Activated naive CD4-positive, alpha-beta T cell treated with anti-CD3 and anti-CD28 coated beads for 36 hours (primary cell): ENCODE data around the gene NAALADL1. TPM values are rescaled to one million over a fixed set of nuclear protein-coding genes. Genes with fewer than 3 reads are reported as not detected.

Experiments
- CTCF ChIA-PET: fragments of 350-600 bp; sonication (Branson Sonifier 250); formaldehyde crosslinking; loops from one replicate; lab custom pipeline; 2021; ENCODE audit warnings: antibody characterized with exemption; lab: Charles Lee
- DNase-seq: peaks from one replicate; pipeline ENCODE4 v3.0.0-alpha.2; 2020
- H3K27ac Mint-ChIP-seq: one replicate; pipeline ENCODE4 v1.8.0; 2021; ENCODE audit warnings: mild to moderate bottlenecking, mixed read lengths
- H3K27me3 Mint-ChIP-seq: one replicate; pipeline ENCODE4 v1.8.0; 2021; ENCODE audit warnings: low read depth, mixed read lengths
- H3K36me3 Mint-ChIP-seq: one replicate; pipeline ENCODE4 v1.8.0; 2021; ENCODE audit warnings: low read depth, mixed read lengths
- H3K4me1 Mint-ChIP-seq: one replicate; pipeline ENCODE4 v1.8.0; 2021; ENCODE audit warnings: low read depth, mixed read lengths
- H3K4me3 Mint-ChIP-seq: one replicate; pipeline ENCODE4 v1.8.0; 2021; ENCODE audit warnings: mild to moderate bottlenecking, moderate library complexity, mixed read lengths
- H3K9me3 Mint-ChIP-seq: one replicate; pipeline ENCODE4 v1.8.0; 2021; ENCODE audit warnings: mixed read lengths
- intact Hi-C: fragments of 100-400 bp; cut with micrococcal nuclease; formaldehyde crosslinking; loops from one replicate; pipeline ENCODE4 v1.15.1; 2023
- total RNA-seq, 2 experiments: library from RNA; stranded (reverse); gene quantifications; one replicate each; pipeline ENCODE4 v1.2.3, GENCODE V29; 2021

The NAALADL1 gene
- total RNA-seq, 2 experiments from 2014 or later, result 8.5 to 10.2 TPM

DNA sequence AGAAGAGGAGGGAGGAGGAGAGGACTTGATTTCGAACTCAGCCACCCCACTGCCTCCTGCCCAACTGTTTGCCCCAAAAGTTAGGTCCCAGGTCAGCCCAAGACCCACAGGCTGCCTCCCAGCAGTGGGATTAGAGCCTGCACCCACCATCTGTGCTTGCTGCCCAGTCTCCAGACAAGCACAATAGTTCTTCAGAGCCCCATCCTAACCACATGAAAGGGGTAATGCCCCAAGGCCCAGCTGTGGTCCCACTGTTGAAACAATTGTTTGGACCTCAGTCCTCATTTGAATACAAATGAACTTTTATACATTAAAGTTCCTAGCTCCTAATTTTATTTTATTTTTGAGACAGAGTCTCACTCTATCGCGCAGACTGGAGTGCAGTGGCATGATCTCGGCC lies 32.3 kb upstream of the NAALADL1 start:
- CTCF ChIA-PET, result interaction anchor here (1.3 kb wide), 1 partner anchor 20 kb away, joined by 3 read pairs; no protein-coding TSS in a partner anchor
- no peak overlapping the region for H3K27ac Mint-ChIP-seq
- H3K4me1 Mint-ChIP-seq, result peaks cover 4% of the 10 kb centered on the region
- H3K27me3 Mint-ChIP-seq, result no peaks in the 10 kb centered on the region
- no peak overlapping the region for H3K4me3 Mint-ChIP-seq
- H3K9me3 Mint-ChIP-seq, result no peaks in the 10 kb centered on the region
- H3K36me3 Mint-ChIP-seq, result peaks cover 14% of the 10 kb centered on the region
- no peak for DNase-seq
- intact Hi-C loops, result no loop called here

DNA sequence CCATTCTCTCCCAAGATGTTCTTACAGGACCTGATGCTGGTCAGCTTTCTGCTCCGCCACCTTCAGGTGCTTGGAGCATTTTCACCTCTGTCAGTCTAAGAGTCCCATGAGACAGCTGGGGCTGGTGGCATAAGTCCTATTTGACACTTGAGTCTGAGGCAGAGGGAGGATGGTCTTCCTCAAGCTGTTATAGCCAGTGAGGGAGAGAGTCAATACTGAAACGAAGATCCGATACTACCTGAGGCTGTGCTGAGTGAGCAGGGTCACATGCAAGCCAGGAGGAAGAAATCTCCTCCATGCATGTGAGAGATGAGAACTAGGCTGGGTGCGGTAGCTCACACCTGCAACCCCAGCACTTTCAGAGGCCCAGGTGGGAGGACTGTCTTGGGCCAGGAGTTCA lies 31.3 kb upstream of the NAALADL1 start:
- intact Hi-C loops, result loop anchor here (10.0 kb wide), 1 partner anchor 845 kb away; the partner anchor contains the start of genes FKBP2 and PPP1R14B
- Mint-ChIP-seq H3K4me1 (peaks cover 10% of the 10 kb centered on the region), H3K9me3 (no peaks in the 10 kb centered on the region), H3K4me3 (no peak overlapping the region), H3K27ac (no peak overlapping the region), H3K27me3 (no peaks in the 10 kb centered on the region), H3K36me3 (peaks cover 15% of the 10 kb centered on the region)
- DNase-seq, result no peak
- CTCF ChIA-PET, result interaction anchor here (0.7 kb wide), 1 partner anchor 21 kb away, joined by 3 read pairs; no protein-coding TSS in a partner anchor

DNA sequence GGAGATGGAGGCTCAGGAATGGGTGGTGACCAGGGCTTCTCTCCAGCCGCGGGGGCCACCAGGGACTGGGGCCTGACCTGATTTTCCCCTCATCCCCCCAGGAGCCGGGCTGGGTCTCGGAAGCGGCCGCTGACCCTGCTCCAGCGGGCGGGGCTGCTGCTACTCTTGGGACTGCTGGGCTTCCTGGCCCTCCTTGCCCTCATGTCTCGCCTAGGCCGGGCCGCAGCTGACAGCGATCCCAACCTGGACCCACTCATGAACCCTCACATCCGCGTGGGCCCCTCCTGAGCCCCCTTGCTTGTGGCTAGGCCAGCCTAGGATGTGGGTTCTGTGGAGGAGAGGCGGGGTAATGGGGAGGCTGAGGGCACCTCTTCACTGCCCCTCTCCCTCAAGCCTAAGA lies 29.5 kb upstream of the NAALADL1 start:
- peaks cover 24% of the 10 kb centered on the region for H3K36me3 Mint-ChIP-seq
- no peaks in the 10 kb centered on the region for H3K27me3 Mint-ChIP-seq
- no peak overlapping the region for H3K27ac Mint-ChIP-seq
- H3K9me3 Mint-ChIP-seq, result no peaks in the 10 kb centered on the region
- DNase-seq, result no peak
- intact Hi-C loops, result loop anchor here (10.0 kb wide), 1 partner anchor 843 kb away; the partner anchor contains the start of genes FKBP2 and PPP1R14B
- CTCF ChIA-PET, result no interaction called here
- no peak overlapping the region for H3K4me3 Mint-ChIP-seq
- peaks cover 15% of the 10 kb centered on the region for H3K4me1 Mint-ChIP-seq

DNA sequence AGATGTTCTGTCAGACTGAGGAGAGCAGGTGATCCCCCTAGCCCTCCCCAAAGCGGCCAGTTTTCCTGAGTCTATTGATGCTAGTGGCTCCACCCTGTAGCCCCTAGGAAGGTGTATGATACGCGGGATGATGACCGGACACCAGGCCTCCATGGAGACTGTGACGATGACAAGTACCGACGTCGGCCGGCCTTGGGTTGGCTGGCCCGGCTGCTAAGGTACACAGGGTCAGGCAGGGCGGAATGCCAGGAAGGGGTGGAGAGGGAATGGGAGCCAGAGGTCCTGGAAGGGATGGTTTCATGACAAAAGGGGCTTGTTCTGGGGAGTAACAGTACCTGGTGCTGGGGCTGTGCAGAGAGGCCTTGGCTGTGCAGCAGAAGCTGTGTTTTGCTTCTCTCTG lies 28.9 kb upstream of the NAALADL1 start:
- intact Hi-C loops, result loop anchor here (10.0 kb wide), 1 partner anchor 842 kb away; the partner anchor contains the start of genes FKBP2 and PPP1R14B

DNA sequence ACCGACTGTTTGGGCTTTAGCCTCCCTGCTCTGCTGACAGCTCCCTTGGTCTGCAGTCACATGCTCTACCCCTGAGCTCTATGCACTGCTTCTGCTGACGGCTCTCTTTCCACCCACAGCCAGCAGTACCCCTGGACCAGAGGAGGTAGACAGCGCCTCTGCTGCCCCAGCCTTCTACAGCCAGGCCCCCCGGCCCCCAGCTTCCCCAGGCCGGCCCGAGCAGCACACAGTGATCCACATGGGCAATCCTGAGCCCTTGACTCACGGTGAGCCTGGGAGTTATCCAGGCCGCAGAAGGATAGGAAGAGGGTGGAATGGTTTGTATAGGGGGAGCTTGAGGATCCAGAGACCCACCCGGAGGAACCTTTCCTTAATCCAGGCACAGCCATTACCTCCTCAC lies 28.5 kb upstream of the NAALADL1 start:
- intact Hi-C loops, result loop anchor here (10.0 kb wide), 1 partner anchor 842 kb away; the partner anchor contains the start of genes FKBP2 and PPP1R14B
- no peak for DNase-seq
- no peak overlapping the region for H3K27ac Mint-ChIP-seq

More for the DNA sequence above, 28.9 kb upstream of the NAALADL1 start:
- CTCF ChIA-PET, result interaction anchor here (1.3 kb wide), 1 partner anchor 23 kb away, joined by 4 read pairs; no protein-coding TSS in a partner anchor
- no peak overlapping the region for H3K27ac Mint-ChIP-seq
- H3K36me3 Mint-ChIP-seq, result peaks cover 30% of the 10 kb centered on the region
- H3K4me1 Mint-ChIP-seq, result peaks cover 18% of the 10 kb centered on the region
- H3K27me3 Mint-ChIP-seq, result no peaks in the 10 kb centered on the region
- no peaks in the 10 kb centered on the region for H3K9me3 Mint-ChIP-seq
- no peak for DNase-seq
- no peak overlapping the region for H3K4me3 Mint-ChIP-seq

DNA sequence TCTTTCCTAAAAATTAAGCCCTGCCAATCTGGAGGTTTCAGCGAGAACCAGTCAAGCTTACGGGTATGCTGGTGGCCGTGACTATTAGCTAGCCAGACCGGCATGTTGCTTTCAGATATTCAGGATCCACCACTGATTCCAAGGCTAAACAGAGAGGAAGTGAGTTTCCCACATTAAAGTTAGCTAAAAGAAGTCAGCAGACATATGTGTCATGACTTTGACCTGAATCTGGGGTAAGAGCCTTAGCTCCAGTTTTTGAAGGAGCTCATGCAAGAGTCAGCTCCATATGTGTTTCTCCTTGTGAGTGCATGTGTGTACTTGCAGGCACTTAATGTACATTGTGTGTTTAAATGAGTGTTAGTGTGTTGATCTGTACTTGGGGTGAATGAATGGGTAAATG lies 27.1 kb upstream of the NAALADL1 start:
- Mint-ChIP-seq H3K4me1 (peaks cover 30% of the 10 kb centered on the region), H3K36me3 (peaks cover 47% of the 10 kb centered on the region)

More for the DNA sequence above, 28.5 kb upstream of the NAALADL1 start:
- Mint-ChIP-seq H3K36me3 (peaks cover 34% of the 10 kb centered on the region), H3K4me3 (no peak overlapping the region), H3K27me3 (no peaks in the 10 kb centered on the region), H3K9me3 (no peaks in the 10 kb centered on the region), H3K4me1 (peaks cover 21% of the 10 kb centered on the region)
- CTCF ChIA-PET, result interaction anchor here (1.3 kb wide), 1 partner anchor 24 kb away, joined by 4 read pairs; no protein-coding TSS in a partner anchor

DNA sequence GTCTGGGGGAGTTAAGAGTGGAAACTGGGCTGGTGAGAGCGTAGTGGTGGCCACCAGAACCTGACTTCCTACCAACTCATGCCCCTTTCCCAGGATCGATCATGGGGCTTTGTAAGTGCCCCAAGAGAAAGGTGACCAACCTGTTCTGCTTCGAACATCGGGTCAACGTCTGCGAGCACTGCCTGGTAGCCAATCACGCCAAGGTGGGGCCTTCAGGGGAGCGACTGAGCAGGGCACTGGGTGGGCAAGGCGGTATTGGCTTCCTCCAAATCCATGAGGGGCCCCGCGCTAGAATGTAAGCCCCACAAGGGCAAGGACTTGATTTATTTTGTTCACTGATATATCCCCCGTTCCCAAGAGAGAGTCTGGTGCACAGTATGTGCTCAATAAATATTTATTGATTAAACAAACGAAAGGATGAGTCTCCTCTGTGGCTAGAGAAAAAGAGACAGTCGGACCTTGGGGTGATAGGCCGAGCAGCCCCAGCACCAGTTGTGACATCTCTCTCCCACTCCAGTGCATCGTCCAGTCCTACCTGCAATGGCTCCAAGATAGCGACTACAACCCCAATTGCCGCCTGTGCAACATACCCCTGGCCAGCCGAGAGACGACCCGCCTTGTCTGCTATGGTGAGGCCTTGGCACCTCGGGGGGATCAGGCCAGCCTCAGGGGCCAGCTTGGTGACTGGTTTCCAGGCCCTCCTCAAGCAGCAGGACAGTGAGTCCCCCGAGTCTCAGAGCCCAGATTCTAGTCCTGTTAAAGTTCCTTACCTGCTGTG lies 26.4 kb upstream of the NAALADL1 start:
- H3K36me3 Mint-ChIP-seq, result peaks cover 51% of the 10 kb centered on the region
- intact Hi-C loops, result loop anchor here (1.0 to 10.0 kb wide), 8 partner anchors 12 to 840 kb away; partner anchors contain the start of genes ATG2A, FAU, FKBP2 and MRPL49
- H3K27ac Mint-ChIP-seq, result peak overlapping the region; percentile 97
- no peak for DNase-seq
- H3K9me3 Mint-ChIP-seq, result no peaks in the 10 kb centered on the region
- CTCF ChIA-PET, result no interaction called here
- peak overlapping the region; percentile 92 for H3K4me3 Mint-ChIP-seq
- H3K4me1 Mint-ChIP-seq, result peaks cover 33% of the 10 kb centered on the region
- H3K27me3 Mint-ChIP-seq, result no peaks in the 10 kb centered on the region

More for the DNA sequence above, 27.1 kb upstream of the NAALADL1 start:
- no peaks in the 10 kb centered on the region for H3K9me3 Mint-ChIP-seq
- no peak for DNase-seq
- CTCF ChIA-PET, result no interaction called here
- peak overlapping the region; percentile 92 for H3K4me3 Mint-ChIP-seq
- intact Hi-C loops, result loop anchor here (10.0 kb wide), 1 partner anchor 841 kb away; the partner anchor contains the start of genes FKBP2 and PPP1R14B
- H3K27ac Mint-ChIP-seq, result peak overlapping the region; percentile 97
- H3K27me3 Mint-ChIP-seq, result no peaks in the 10 kb centered on the region

DNA sequence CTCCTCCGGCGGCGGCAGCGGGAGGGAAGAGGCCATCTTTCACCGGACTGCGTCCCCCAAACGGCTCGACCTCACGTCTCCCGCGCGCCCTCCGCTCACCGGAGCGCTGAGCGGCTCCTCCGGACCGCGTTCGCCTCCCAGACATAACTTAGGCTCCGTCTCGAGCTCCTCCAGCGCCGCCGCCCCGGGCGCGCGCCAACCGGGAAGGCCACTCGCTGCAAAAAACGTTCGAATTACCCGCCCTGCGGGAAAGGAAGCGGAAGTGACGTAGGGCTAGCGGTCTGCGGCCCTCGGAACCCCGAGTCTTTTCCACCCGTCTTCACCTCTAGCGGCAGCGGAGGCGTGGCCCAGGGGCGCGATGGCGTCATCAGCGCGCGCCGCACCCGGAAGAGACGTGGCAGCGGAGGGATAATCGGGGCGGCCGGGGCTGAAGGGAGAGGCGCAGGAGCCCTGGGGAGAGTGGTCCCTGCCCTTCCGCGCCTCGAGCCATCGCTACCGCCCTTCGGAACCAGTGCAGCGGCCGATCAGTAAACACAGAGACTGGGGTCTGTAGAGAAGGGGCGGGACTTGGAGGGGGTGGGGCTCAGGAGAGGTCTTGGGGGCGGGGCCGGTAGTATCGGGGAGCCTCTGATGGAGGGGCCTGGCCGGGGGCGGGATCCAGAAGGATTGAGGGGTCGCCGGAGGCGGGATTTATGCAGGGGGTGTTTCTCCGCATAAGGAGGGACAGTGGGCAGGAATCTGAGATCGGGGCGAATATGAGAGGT lies 25.7 kb upstream of the NAALADL1 start, which contains the start of the genes CDCA5 and ZFPL1:
Gene CDCA5, minus strand, starts transcription at position 207 of the 764 bp plus-strand sequence. Its CDS starts 62 bp downstream, at position 145.
Gene ZFPL1, plus strand, starts transcription at position 389 of the 764 bp plus-strand sequence. CDS start 477 bp downstream, outside the sequence.
- Mint-ChIP-seq H3K9me3 (no peaks in the 10 kb centered on the region), H3K27ac (peak within 1 kb of the TSS; percentile 97), H3K27me3 (no peaks in the 10 kb centered on the region), H3K4me1 (peaks cover 39% of the 10 kb centered on the region), H3K4me3 (peak within 1 kb of the TSS; percentile 92), H3K36me3 (peaks cover 54% of the 10 kb centered on the region)
- intact Hi-C loops, result loop anchor here (1.0 to 10.0 kb wide), 8 partner anchors 12 to 839 kb away; partner anchors contain the start of genes ATG2A, FAU, FKBP2 and MRPL49
- CTCF ChIA-PET, result interaction anchor here (1.5 to 1.6 kb wide), 2 partner anchors 26 to 33 kb away, joined by 4 read pairs; partner anchors contain the start of gene ZNHIT2
- peak; percentile 97 for DNase-seq

DNA sequence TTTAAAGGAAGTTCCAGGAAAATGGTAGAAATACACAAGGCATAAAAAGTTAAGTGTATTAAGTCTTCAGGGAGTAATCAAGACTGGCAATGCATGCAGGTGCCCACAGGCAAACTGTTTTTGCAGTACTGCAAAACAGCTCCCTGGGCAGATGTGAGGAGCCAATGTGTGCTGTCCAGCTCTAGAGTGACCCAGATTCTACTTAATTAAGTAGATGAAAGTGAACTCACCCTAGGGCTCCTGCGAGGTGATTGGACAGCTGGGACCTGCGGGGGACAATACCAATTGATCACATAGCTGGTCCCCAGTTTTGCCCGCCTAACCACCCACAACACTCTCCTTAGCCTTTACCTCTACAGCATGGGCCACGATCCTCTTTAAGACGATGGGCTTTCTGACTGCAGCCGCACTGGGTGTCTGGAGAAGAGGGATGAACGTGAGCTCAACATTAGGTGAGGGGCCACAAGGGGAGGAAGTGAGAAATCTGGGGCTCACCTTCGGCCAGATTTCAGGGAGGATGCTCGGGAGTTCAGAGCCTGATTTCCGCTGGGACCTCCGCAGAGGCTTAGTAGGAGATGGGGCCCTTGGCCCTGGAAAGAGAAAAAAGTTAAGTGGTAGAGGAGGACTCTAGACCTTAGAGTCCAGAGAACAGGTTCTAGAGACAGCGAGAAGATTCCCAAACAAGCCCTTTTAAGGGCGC lies 24.9 kb upstream of the NAALADL1 start:
- H3K4me1 Mint-ChIP-seq, result peaks cover 46% of the 10 kb centered on the region
- H3K36me3 Mint-ChIP-seq, result peaks cover 55% of the 10 kb centered on the region
- DNase-seq, result peak; percentile 20
- intact Hi-C loops, result loop anchor here (5.0 to 10.0 kb wide), 2 partner anchors 166 to 838 kb away; partner anchors contain the start of genes ATG2A, FKBP2 and PPP1R14B
- H3K27ac Mint-ChIP-seq, result peak overlapping the region; percentile 97
- CTCF ChIA-PET, result interaction anchor here (0.7 to 1.8 kb wide), 7 partner anchors 14 to 161 kb away, joined by 3 to 12 read pairs (median 4); partner anchors contain the start of genes ARL2 and ZNHIT2
- H3K9me3 Mint-ChIP-seq, result no peaks in the 10 kb centered on the region
- peak overlapping the region; percentile 92 for H3K4me3 Mint-ChIP-seq
- H3K27me3 Mint-ChIP-seq, result no peaks in the 10 kb centered on the region

DNA sequence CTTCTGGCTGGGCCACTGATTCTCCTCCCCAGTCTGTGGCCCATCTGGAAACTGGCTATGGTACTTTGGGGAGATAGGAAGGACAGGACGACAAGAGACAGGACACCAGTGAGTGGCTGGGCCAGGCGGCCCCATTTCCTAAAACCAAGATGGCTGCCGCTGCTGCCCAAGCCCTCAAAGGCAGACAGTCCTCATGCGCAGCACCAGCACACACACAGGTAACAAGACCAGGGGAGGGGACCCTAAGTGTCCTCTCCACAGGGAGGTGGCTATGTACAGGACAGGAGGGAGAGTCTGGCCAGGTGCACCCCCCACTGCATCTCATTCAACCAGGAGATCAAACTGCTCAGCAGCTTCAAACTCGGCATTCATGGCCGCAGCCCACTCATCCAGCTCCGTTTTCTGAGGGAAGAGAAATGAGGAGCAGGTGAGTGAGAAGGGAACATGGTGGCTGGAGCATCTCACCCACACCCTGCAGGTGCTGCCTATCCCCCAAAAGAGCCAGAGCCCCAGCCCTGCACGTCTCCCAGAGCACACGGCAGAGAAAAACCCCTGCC lies 20.5 kb upstream of the NAALADL1 start:
- intact Hi-C loops, result loop anchor here (1.0 kb wide), 1 partner anchor 66 kb away; no protein-coding TSS in a partner anchor
- DNase-seq, result no peak
- Mint-ChIP-seq H3K36me3 (peaks cover 74% of the 10 kb centered on the region), H3K4me3 (no peak overlapping the region), H3K4me1 (peaks cover 43% of the 10 kb centered on the region), H3K27me3 (no peaks in the 10 kb centered on the region), H3K27ac (no peak overlapping the region), H3K9me3 (no peaks in the 10 kb centered on the region)
- CTCF ChIA-PET, result interaction anchor here (1.1 to 1.4 kb wide), 2 partner anchors 38 to 66 kb away, joined by 3 read pairs; partner anchors contain the start of gene SAC3D1
